Colonic mucosa (tissue), 4 donors: ENCODE results near the gene LILRA5. TPM values are rescaled to one million over a fixed set of nuclear protein-coding genes. Genes with fewer than 3 reads are reported as not detected.
"Not testable (repeated sequence)": the region's sequence is repeated elsewhere in the genome, so short reads cannot be mapped to it uniquely, and the experiment has no call there.

Experiments
- DNase-seq: peaks from one replicate; pipeline ENCODE4 v3.0.0-alpha.2; 2020
- H3K27ac ChIP-seq: fragments of 200-600 bp; one replicate; pipeline ENCODE4 v1.8.0; 2021
- H3K27me3 ChIP-seq: fragments of 200-600 bp; one replicate; pipeline ENCODE4 v1.8.0; 2021
- H3K36me3 ChIP-seq: fragments of 200-600 bp; one replicate; pipeline ENCODE4 v1.8.0; 2021
- H3K4me1 ChIP-seq: fragments of 200-600 bp; one replicate; pipeline ENCODE4 v1.8.0; 2021; ENCODE audit warnings: mild to moderate bottlenecking
- H3K4me3 ChIP-seq: fragments of 200-600 bp; one replicate; pipeline ENCODE4 v1.8.0; 2021
- H3K9ac ChIP-seq, 2 donors: one replicate each; pipeline ENCODE4 v1.7.0; 2013; ENCODE audit warnings: control low read depth in 2 of 2, low read depth in 2 of 2, low read length in 2 of 2
- H3K9me3 ChIP-seq: fragments of 200-600 bp; one replicate; pipeline ENCODE4 v1.8.0; 2021
- intact Hi-C: fragments of 100-400 bp; cut with DNase I; formaldehyde crosslinking; loops from one replicate; pipeline ENCODE4 v1.14.1; 2022
- total RNA-seq, 2 donors: library from RNA; stranded (reverse); fragmentation: NEBNext Ultra II Directional in 1 of 2; extraction: Animal tissue kit (Norgen Biotek cat#: 25700) in 1 of 2; gene quantifications; one replicate each; pipeline ENCODE4 v1.2.1, GENCODE V29; 2021
- TF ChIP-seq, protein P1 (sequence below): fragments of 200-600 bp; IDR thresholded peaks from one replicate; pipeline ENCODE4 v1.8.0; 2022; ENCODE audit warnings: antibody characterized with exemption, mild to moderate bottlenecking
- donor health status: healthy.
- donor health status: DM: no; HTN: no; CAD: no.
- donor health status: DM: no; HTN: no; CAD: no.

LILRA5 gene
- total RNA-seq, 2 donors from 2014 or later, result 0.42 to 2.7 TPM

DNA sequence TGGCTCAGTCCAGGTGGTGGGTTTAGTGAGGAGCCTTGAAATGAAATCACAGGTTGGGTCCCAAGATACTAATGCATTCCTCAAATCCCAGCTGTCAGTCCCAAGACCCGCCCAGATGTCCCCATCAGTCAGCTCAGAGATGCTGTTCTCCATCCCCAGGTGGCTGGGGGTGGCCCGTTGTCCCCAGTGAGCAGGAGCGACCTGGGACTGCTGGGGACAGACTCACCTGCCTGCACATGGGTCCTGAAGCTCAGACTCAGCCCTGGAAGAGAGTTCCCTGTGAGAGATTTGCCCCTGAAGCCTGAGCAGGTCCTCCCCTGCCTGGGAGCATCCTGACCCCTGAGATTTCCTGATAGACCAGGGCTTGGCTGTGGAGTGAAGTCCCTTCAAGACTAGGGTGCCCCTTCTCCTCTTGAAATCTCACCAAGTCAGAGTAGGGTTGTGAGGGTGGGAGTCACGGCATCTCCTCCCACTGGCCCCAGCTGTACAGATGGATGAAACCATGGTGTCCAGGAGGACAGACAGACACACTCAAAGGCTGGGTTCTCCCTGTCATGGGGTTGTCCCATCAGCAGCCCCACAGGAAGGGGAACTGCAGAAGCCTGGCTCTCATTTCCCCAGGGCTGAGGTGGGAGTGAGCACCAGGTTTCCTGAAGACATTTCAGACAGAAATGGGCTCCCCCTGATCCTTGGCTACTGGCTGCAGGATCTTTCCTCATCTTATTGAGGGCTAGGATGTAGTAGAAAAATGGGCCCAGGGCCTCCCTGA is 14.4 kb downstream of the LILRA5 start:
- H3K27ac ChIP-seq, result no peak overlapping the region
- H3K4me1 ChIP-seq, result no peaks in the 10 kb centered on the region
- H3K9ac ChIP-seq, result no peak overlapping the region
- intact Hi-C loops, result loop anchor here (10.0 kb wide), 1 partner anchor 276 kb away; the partner anchor contains the start of gene LILRA2
- H3K4me3 ChIP-seq, result no peak overlapping the region
- H3K27me3 ChIP-seq, result no peaks in the 10 kb centered on the region
- no peaks in the 10 kb centered on the region for H3K9me3 ChIP-seq
- TF ChIP-seq, protein P1, sequence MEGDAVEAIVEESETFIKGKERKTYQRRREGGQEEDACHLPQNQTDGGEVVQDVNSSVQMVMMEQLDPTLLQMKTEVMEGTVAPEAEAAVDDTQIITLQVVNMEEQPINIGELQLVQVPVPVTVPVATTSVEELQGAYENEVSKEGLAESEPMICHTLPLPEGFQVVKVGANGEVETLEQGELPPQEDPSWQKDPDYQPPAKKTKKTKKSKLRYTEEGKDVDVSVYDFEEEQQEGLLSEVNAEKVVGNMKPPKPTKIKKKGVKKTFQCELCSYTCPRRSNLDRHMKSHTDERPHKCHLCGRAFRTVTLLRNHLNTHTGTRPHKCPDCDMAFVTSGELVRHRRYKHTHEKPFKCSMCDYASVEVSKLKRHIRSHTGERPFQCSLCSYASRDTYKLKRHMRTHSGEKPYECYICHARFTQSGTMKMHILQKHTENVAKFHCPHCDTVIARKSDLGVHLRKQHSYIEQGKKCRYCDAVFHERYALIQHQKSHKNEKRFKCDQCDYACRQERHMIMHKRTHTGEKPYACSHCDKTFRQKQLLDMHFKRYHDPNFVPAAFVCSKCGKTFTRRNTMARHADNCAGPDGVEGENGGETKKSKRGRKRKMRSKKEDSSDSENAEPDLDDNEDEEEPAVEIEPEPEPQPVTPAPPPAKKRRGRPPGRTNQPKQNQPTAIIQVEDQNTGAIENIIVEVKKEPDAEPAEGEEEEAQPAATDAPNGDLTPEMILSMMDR, result no peak
- no peaks in the 10 kb centered on the region for H3K36me3 ChIP-seq
- no peak for DNase-seq

DNA sequence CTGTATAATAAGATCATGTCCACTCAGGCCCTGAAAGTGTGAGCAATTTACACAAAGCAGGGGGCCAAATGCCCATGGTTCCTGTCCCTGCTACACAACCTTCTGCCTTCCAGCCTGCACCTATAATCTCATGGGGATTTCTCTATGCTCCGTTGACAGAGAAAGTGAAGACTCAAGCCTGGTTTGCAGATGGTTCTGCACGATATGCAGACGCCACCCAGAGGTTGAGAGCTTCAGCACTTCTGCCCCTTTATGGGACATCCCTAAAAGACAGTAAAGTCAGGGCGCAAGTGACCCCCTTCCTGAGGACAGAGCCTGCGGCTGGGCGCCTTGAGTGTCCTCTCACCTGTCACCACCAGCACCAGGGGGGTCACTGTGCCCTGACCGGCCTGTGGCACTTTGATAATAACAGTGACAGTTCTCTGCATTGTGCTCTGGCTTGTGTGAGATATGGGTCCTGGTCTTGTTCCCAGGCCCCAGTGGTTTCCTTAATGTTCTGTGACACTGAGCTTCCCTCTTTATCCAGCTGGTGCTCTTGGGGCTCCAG is 15.1 kb downstream of the LILRA5 start:
- no peak overlapping the region for H3K27ac ChIP-seq
- no peaks in the 10 kb centered on the region for H3K4me1 ChIP-seq
- no peak overlapping the region for H3K9ac ChIP-seq
- H3K27me3 ChIP-seq, result no peaks in the 10 kb centered on the region
- intact Hi-C loops, result loop anchor here (10.0 kb wide), 1 partner anchor 277 kb away; the partner anchor contains the start of gene LILRA2
- DNase-seq, result no peak
- TF ChIP-seq, protein P1, result no peak
- no peak overlapping the region for H3K4me3 ChIP-seq
- H3K9me3 ChIP-seq, result no peaks in the 10 kb centered on the region
- H3K36me3 ChIP-seq, result no peaks in the 10 kb centered on the region

DNA sequence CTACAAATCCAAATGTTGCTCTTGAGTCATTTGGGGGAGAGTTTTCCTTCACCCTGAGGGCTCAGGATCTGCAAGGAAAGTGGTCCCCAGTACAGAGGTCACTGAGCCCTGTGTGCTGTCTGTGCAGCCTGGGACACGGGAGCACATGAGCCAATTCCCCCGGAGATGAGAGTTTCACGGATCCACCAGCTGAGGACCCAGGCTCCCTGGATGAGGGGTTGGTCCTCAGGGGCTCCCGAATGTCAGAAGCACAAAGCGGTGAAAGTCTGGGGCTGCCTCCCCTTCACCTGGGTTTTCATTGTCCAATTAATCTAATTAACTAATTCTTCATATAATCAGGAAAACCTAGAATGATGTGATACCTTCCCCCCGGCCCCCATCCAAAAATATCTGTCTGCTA is 18.4 kb downstream of the LILRA5 start:
- no peaks in the 10 kb centered on the region for H3K4me1 ChIP-seq
- TF ChIP-seq, protein P1, result no peak

DNA sequence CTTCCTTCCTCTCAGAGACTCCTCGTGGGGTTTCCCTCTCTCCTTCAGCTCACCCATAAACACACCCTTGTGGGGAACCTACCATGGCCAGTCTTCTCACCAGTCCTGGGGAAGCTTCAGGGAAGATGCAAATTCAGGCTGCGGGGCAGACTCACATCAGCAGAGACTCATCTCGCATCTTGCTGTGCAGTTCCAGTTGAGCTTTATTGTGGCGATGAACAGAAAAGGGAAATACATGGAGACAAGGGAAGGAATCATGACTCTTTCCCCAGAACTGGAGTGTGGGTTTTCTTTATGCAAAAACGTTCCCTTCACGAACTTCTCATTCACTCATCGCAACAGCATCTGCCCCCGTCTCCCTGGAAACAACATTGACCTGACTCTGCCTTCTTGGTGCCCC is 23.8 kb downstream of the LILRA5 start:
- not testable (repeated sequence) for H3K36me3 ChIP-seq

More for the DNA sequence above, 18.4 kb downstream of the LILRA5 start:
- H3K4me3 ChIP-seq, result no peak overlapping the region
- no peak overlapping the region for H3K27ac ChIP-seq
- no peak for DNase-seq
- no peak overlapping the region for H3K9ac ChIP-seq
- intact Hi-C loops, result loop anchor here (10.0 kb wide), 1 partner anchor 280 kb away; the partner anchor contains the start of gene LILRA2
- H3K27me3 ChIP-seq, result no peaks in the 10 kb centered on the region
- no peaks in the 10 kb centered on the region for H3K9me3 ChIP-seq
- H3K36me3 ChIP-seq, result no peaks in the 10 kb centered on the region

DNA sequence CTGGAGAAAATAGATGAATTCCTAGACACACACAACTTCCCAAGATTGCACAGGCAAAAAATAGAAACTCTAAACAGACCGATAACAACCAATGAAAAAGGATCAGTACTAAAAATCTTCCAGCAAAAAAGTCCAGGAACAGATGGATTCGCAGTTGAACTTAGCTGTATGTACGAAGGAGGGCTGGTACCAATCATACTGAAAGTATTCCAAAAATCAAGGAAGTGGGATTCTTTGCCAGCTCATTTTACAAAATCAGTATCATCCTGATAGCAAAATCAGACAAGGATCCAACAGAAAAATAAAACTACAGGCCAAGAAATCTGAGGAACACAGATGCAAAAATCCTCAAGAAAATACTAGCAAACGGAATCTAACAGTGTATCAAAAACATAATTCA is 25.5 kb downstream of the LILRA5 start:
- intact Hi-C loops, result no loop called here
- Histone ChIP-seq H3K27ac (no peak overlapping the region), H3K4me1 (no peaks in the 10 kb centered on the region), H3K4me3 (no peak overlapping the region), H3K27me3 (no peaks in the 10 kb centered on the region), H3K9ac (no peak overlapping the region), H3K9me3 (no peaks in the 10 kb centered on the region), H3K36me3 (no peaks in the 10 kb centered on the region)
- TF ChIP-seq, protein P1, result no peak
- DNase-seq, result no peak

More for the DNA sequence above, 23.8 kb downstream of the LILRA5 start:
- intact Hi-C loops, DNase-seq, H3K4me3 ChIP-seq, H3K9me3 ChIP-seq, H3K27ac ChIP-seq, H3K9ac ChIP-seq, H3K4me1 ChIP-seq, H3K27me3 ChIP-seq: not testable (repeated sequence)

DNA sequence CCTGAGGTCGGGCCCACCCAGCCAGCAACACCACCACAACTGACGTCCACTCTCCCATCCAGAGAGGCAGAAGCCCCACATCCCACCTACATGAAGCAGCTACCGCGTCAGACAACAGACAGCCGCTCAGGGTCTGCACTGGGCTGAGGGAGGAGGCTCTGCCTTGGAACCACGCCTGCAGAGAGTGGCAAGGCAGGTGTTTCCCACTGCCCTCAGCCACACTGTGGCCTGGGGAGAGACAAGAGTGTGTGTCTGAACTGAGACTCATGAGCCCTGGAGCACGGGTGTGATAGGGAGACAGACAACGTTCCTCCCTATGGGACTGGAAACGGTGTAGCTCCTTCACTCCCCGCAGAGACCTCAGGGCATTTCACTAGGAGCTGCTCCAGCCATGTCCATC is 26.7 kb downstream of the LILRA5 start:
- not testable (repeated sequence) for H3K4me1 ChIP-seq, H3K27ac ChIP-seq

DNA sequence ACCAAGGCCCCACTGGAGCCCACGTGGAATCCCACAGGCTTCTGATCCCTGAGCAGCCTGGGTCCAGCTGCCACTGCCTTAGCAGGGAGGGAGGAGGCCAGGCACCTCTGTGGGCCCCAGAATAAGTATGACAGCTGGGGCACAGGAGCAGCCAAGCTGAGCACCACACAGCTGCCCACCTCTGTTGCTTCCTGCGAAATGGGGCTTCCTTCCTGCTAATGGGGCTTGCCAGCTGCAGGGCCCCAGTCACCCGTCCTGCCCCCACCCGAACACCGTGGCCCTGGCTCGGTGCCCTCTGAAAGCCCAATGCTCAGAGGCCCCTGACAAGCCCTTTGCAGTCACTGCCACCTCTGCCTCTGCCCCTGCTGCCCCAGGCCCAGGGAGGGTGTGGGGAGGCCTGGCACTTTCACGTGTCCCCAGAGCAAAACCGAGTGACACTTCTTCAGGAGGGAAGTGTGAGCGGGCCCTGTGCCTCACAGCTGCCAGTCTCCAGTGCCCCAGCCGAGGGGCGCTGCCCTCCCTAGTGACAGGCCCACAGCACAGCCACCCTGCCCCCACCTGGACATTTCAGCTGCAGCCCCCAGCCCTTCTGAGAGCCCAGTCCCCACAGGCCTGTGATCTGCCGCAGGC is 27.4 kb downstream of the LILRA5 start:
- DNase-seq, intact Hi-C loops: not testable (repeated sequence)

More for the DNA sequence above, 26.7 kb downstream of the LILRA5 start:
- H3K9ac ChIP-seq, H3K4me3 ChIP-seq, H3K9me3 ChIP-seq, DNase-seq, intact Hi-C loops, H3K36me3 ChIP-seq, H3K27me3 ChIP-seq: not testable (repeated sequence)

More for the DNA sequence above, 27.4 kb downstream of the LILRA5 start:
- not testable (repeated sequence) for H3K27me3 ChIP-seq, H3K9me3 ChIP-seq, H3K36me3 ChIP-seq, H3K9ac ChIP-seq, H3K4me3 ChIP-seq, H3K27ac ChIP-seq, H3K4me1 ChIP-seq
